ENCODE results near the gene ZNF202.

Gene ZNF202

DNA sequence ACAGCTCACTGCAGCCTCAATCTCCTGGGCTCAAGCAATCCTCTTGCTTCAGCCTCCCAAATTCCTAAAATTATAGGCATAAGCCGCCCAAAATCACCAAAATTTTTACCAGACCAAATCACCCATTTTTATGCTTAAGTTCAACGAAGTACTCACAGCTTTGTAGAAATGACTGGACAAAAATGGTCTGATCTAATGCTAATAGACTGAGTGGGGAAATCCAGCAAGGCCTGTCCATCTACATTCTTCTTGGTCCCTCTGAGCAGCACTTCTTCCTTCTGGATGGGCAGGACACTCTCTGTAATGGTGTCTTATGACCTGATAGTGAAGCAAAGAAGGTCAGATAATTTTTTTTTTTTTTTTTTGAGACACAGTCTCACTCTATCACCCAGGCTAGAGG lies 31.6 kb upstream of the ZNF202 start:
- H4K20me1 ChIP-seq (ENCODE audit: insufficient read depth, low read length, poor library complexity, severe bottlenecking), result no peaks in the 10 kb centered on the region
- no peaks in the 10 kb centered on the region for H3K36me3 ChIP-seq (ENCODE audit: insufficient read depth, low read length)
- no peaks in the 10 kb centered on the region for H3K4me1 ChIP-seq (ENCODE audit: insufficient read depth, low read length, poor library complexity, severe bottlenecking)
- no peak overlapping the region for H3K4me3 ChIP-seq (ENCODE audit: low read length, poor library complexity, severe bottlenecking)
- TF ChIP-seq, protein P1, sequence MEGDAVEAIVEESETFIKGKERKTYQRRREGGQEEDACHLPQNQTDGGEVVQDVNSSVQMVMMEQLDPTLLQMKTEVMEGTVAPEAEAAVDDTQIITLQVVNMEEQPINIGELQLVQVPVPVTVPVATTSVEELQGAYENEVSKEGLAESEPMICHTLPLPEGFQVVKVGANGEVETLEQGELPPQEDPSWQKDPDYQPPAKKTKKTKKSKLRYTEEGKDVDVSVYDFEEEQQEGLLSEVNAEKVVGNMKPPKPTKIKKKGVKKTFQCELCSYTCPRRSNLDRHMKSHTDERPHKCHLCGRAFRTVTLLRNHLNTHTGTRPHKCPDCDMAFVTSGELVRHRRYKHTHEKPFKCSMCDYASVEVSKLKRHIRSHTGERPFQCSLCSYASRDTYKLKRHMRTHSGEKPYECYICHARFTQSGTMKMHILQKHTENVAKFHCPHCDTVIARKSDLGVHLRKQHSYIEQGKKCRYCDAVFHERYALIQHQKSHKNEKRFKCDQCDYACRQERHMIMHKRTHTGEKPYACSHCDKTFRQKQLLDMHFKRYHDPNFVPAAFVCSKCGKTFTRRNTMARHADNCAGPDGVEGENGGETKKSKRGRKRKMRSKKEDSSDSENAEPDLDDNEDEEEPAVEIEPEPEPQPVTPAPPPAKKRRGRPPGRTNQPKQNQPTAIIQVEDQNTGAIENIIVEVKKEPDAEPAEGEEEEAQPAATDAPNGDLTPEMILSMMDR (conservative IDR thresholded peaks at IDR 0.05; ENCODE audit: low read length), result no peak
- no peak for TF ChIP-seq EZH2phosphoT487 (IDR thresholded peaks at IDR 0.05; ENCODE audit: borderline replicate concordance)
- no peaks in the 10 kb centered on the region for H3K79me2 ChIP-seq (ENCODE audit: insufficient read depth, low read length)
- no peaks in the 10 kb centered on the region for H3K9me3 ChIP-seq (ENCODE audit: insufficient read depth, low read depth, low read length)
- H2AFZ ChIP-seq (ENCODE audit: low read length), result no peak overlapping the region
- no peaks in the 10 kb centered on the region for H3K27me3 ChIP-seq (ENCODE audit: insufficient read depth, low read length, poor library complexity, severe bottlenecking)
- H3K4me2 ChIP-seq (ENCODE audit: low read depth, low read length, poor library complexity, severe bottlenecking), result no peak overlapping the region
- H3K9me2 ChIP-seq (replicated peaks; ENCODE audit: low read depth, low read length), result no peaks in the 10 kb centered on the region
- no peaks in the 10 kb centered on the region for H3F3A ChIP-seq (ENCODE audit: low read depth)
- no peak overlapping the region for H3K9ac ChIP-seq (ENCODE audit: low read depth, low read length, poor library complexity, severe bottlenecking)

DNA sequence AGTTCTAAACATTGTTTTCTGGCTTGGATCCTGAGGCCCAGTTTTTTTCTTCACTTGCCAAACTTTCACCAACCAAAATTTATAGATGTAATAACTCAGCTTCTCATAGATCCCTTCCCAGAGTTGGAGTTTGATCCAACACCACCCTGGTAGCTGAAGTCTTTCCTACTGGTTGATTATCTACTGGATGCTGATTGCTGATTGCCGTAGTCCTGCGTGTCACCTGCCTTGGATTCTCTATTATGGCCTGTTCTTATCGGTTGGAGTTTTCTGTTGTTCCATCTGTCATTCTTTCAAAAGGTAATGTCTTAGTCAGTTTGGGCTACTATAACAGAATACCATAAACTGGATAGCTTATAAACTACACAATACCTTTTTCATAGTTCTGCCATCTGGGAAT lies 30.2 kb upstream of the ZNF202 start:
- Histone ChIP-seq H3K36me3 (ENCODE audit: insufficient read depth, low read length) (no peaks in the 10 kb centered on the region), H2AFZ (ENCODE audit: low read length) (no peak overlapping the region), H3K4me2 (ENCODE audit: low read depth, low read length, poor library complexity, severe bottlenecking) (no peak overlapping the region), H3K79me2 (ENCODE audit: insufficient read depth, low read length) (no peaks in the 10 kb centered on the region), H3K9me2 (replicated peaks; ENCODE audit: low read depth, low read length) (no peaks in the 10 kb centered on the region), H3K4me3 (ENCODE audit: low read length, poor library complexity, severe bottlenecking) (no peak overlapping the region), H3F3A (ENCODE audit: low read depth) (no peaks in the 10 kb centered on the region), H3K27me3 (ENCODE audit: insufficient read depth, low read length, poor library complexity, severe bottlenecking) (no peaks in the 10 kb centered on the region), H3K9me3 (ENCODE audit: insufficient read depth, low read depth, low read length) (no peaks in the 10 kb centered on the region), H3K4me1 (ENCODE audit: insufficient read depth, low read length, poor library complexity, severe bottlenecking) (no peaks in the 10 kb centered on the region), H3K9ac (ENCODE audit: low read depth, low read length, poor library complexity, severe bottlenecking) (no peak overlapping the region), H4K20me1 (ENCODE audit: insufficient read depth, low read length, poor library complexity, severe bottlenecking) (no peaks in the 10 kb centered on the region)
- TF ChIP-seq, protein P1 (conservative IDR thresholded peaks at IDR 0.05; ENCODE audit: low read length), result no peak
- no peak for TF ChIP-seq EZH2phosphoT487 (IDR thresholded peaks at IDR 0.05; ENCODE audit: borderline replicate concordance)

DNA sequence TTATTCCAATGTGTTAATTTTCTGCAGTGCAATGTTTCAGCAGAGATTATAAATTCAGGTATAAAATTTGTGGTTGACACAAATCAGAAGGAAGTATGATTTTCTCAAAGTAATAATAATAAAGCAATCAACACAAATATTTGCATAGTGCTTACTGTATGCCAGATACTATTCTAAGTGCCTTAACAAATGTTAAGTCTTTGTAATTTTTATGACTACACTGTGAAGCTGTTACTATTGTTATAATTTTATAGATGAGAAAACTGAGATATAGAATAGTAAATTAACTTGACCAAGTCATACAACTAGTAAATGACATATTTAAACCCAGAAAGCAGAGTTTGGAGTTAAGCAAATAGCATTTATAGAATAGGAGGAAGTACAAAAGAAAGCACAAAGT lies 29.3 kb upstream of the ZNF202 start:
- Histone ChIP-seq H3K4me2 (ENCODE audit: low read depth, low read length, poor library complexity, severe bottlenecking) (no peak overlapping the region), H3F3A (ENCODE audit: low read depth) (no peaks in the 10 kb centered on the region), H3K27me3 (ENCODE audit: insufficient read depth, low read length, poor library complexity, severe bottlenecking) (no peaks in the 10 kb centered on the region), H3K4me1 (ENCODE audit: insufficient read depth, low read length, poor library complexity, severe bottlenecking) (no peaks in the 10 kb centered on the region), H3K9me2 (replicated peaks; ENCODE audit: low read depth, low read length) (no peaks in the 10 kb centered on the region), H3K9me3 (ENCODE audit: insufficient read depth, low read depth, low read length) (no peaks in the 10 kb centered on the region), H3K9ac (ENCODE audit: low read depth, low read length, poor library complexity, severe bottlenecking) (no peak overlapping the region), H2AFZ (ENCODE audit: low read length) (no peak overlapping the region), H3K79me2 (ENCODE audit: insufficient read depth, low read length) (no peaks in the 10 kb centered on the region), H4K20me1 (ENCODE audit: insufficient read depth, low read length, poor library complexity, severe bottlenecking) (no peaks in the 10 kb centered on the region), H3K4me3 (ENCODE audit: low read length, poor library complexity, severe bottlenecking) (no peak overlapping the region), H3K36me3 (ENCODE audit: insufficient read depth, low read length) (no peaks in the 10 kb centered on the region)
- TF ChIP-seq EZH2phosphoT487 (IDR thresholded peaks at IDR 0.05; ENCODE audit: borderline replicate concordance), result no peak
- TF ChIP-seq, protein P1 (conservative IDR thresholded peaks at IDR 0.05; ENCODE audit: low read length), result no peak
